GM21717 (cell line): ENCODE data around the gene COQ9.
"Not testable (repeated sequence)": the region's sequence is repeated elsewhere in the genome, so short reads cannot be mapped to it uniquely, and the experiment has no call there.

ENCODE experiments used
- ATAC-seq: cut with Tn5 transposase; IDR thresholded peaks from one replicate; pipeline ENCODE4 v1.9.1; 2021; ENCODE audit warnings: mild to moderate bottlenecking, moderate library complexity; ENCODE audit not compliant: unreplicated experiment

Gene COQ9

GRCh38 chr16:57484515-57485005, 37.3 kb downstream of the COQ9 start:
- ATAC-seq, result no peak

GRCh38 chr16:57485091-57485915, 38.0 kb downstream of the COQ9 start:
- ATAC-seq, result no peak

- peak; percentile 79 for ATAC-seq
These were observed 38.9 kb downstream of the COQ9 start, which contains the start of gene DOK4 for GRCh38 chr16:57485916-57486857. Gene DOK4, minus strand, starts transcription at chr16:57486493. Its CDS starts 6,986 bp downstream, at chr16:57479507.

- ATAC-seq, result no peak
These were observed 39.9 kb downstream of the COQ9 start for GRCh38 chr16:57486858-57487834.

- ATAC-seq, result no peak
These were observed 42.0 kb downstream of the COQ9 start for GRCh38 chr16:57489229-57489628.

GRCh38 chr16:57493767-57494166, 46.5 kb downstream of the COQ9 start:
- no peak for ATAC-seq

- ATAC-seq, result no peak
These were observed 49.8 kb downstream of the COQ9 start for GRCh38 chr16:57497121-57497520.

- ATAC-seq, result no peak
These were observed 50.8 kb downstream of the COQ9 start for GRCh38 chr16:57498031-57498430.

- ATAC-seq, result not testable (repeated sequence)
These were observed 52.7 kb downstream of the COQ9 start for GRCh38 chr16:57499941-57500340.

GRCh38 chr16:57500578-57501111, 53.4 kb downstream of the COQ9 start:
- ATAC-seq, result no peak

GRCh38 chr16:57501492-57501891, 54.2 kb downstream of the COQ9 start:
- ATAC-seq, result no peak

GRCh38 chr16:57502048-57502775, 54.9 kb downstream of the COQ9 start:
- no peak for ATAC-seq

- ATAC-seq, result no peak
These were observed 56.1 kb downstream of the COQ9 start for GRCh38 chr16:57503366-57503765.

GRCh38 chr16:57504001-57504400, 56.7 kb downstream of the COQ9 start:
- no peak for ATAC-seq

- ATAC-seq, result no peak
These were observed 57.2 kb downstream of the COQ9 start for GRCh38 chr16:57504491-57504890.

- no peak for ATAC-seq
These were observed 57.9 kb downstream of the COQ9 start for GRCh38 chr16:57505169-57505568.

GRCh38 chr16:57507136-57508034, 60.1 kb downstream of the COQ9 start:
- no peak for ATAC-seq

GRCh38 chr16:57508035-57508425, 60.8 kb downstream of the COQ9 start:
- ATAC-seq, result no peak
